GM12872 (cell line): ENCODE measurements around the gene ABCA10.

Experiments
- CTCF ChIP-seq: IDR thresholded peaks from 3 replicates; pipeline ENCODE4 v1.5.1; 2011; ENCODE audit warnings: low read depth, mild to moderate bottlenecking, low read length, moderate library complexity; ENCODE audit not compliant: insufficient read depth

Gene ABCA10

GRCh38 chr17:69236946-69237345 is 8.3 kb upstream of the ABCA10 start:
- no peak for TF ChIP-seq CTCF

- no peak for TF ChIP-seq CTCF
These were observed 7.8 kb upstream of the ABCA10 start for GRCh38 chr17:69236464-69236863.

- TF ChIP-seq CTCF = peak; percentile 77
These were observed 6.9 kb upstream of the ABCA10 start for GRCh38 chr17:69235338-69236058.

- no peak for TF ChIP-seq CTCF
These were observed 4.0 kb upstream of the ABCA10 start for GRCh38 chr17:69232650-69233049.

- no peak for TF ChIP-seq CTCF
These were observed 2.9 kb upstream of the ABCA10 start for GRCh38 chr17:69231521-69231920.

- TF ChIP-seq CTCF = no peak
These were observed 2.3 kb upstream of the ABCA10 start for GRCh38 chr17:69230939-69231338.

GRCh38 chr17:69228018-69228417 is 606 bp downstream of the ABCA10 start:
- TF ChIP-seq CTCF = no peak
